HFF-Myc (cell line): ENCODE data around the gene AHR.

Source experiments
- DNase-seq: peaks from one replicate; pipeline ENCODE4 v3.0.0-alpha.2; 2011; ENCODE audit warnings: low read depth; ENCODE audit errors: extremely low read depth
- H3K4me3 ChIP-seq: replicated peaks from 2 replicates; pipeline ENCODE4 v1.5.1; 2011; ENCODE audit warnings: low read depth, mild to moderate bottlenecking, control low read depth, low read length
- TF ChIP-seq, protein P1 (sequence below): IDR thresholded peaks from 2 replicates; pipeline ENCODE4 v1.5.1; 2012; ENCODE audit warnings: mild to moderate bottlenecking, low read depth, low read length, control low read depth; ENCODE audit errors: missing control alignments

AHR gene

DNA sequence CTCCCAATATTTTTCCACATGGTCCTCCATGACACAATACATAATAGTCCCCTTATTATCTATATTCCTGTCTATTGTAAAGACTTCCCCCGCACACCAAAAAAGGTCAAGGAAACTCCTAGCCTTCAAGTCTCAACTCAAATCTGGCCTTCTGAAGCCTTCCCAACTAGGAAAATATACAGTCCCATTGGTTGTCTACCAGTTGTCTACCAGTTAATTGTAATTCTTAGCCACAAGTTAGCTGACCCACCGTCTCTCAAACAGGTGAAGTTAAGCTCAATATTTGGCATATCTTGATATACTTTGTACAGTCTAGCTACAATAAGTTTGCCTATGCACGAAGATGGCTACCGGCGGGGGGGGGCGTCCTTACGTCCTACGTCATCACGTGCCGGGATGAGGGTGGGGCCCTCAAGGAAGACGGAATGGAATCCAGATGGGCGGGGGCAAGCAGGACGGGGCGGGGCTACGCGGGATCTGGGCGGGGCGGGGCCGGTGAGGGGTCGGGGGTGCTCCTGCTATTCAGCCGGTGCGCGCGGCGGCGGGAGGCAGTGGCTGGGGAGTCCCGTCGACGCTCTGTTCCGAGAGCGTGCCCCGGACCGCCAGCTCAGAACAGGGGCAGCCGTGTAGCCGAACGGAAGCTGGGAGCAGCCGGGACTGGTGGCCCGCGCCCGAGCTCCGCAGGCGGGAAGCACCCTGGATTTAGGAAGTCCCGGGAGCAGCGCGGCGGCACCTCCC is at the start of gene AHR:
TSS of gene AHR (plus strand) at position 551 of the 738 bp plus-strand sequence. CDS start 613 bp downstream, outside the sequence.
- TF ChIP-seq, protein P1, sequence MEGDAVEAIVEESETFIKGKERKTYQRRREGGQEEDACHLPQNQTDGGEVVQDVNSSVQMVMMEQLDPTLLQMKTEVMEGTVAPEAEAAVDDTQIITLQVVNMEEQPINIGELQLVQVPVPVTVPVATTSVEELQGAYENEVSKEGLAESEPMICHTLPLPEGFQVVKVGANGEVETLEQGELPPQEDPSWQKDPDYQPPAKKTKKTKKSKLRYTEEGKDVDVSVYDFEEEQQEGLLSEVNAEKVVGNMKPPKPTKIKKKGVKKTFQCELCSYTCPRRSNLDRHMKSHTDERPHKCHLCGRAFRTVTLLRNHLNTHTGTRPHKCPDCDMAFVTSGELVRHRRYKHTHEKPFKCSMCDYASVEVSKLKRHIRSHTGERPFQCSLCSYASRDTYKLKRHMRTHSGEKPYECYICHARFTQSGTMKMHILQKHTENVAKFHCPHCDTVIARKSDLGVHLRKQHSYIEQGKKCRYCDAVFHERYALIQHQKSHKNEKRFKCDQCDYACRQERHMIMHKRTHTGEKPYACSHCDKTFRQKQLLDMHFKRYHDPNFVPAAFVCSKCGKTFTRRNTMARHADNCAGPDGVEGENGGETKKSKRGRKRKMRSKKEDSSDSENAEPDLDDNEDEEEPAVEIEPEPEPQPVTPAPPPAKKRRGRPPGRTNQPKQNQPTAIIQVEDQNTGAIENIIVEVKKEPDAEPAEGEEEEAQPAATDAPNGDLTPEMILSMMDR = no peak
- peak; percentile 71 for DNase-seq
- peak within 1 kb of the TSS; percentile 92 for H3K4me3 ChIP-seq

DNA sequence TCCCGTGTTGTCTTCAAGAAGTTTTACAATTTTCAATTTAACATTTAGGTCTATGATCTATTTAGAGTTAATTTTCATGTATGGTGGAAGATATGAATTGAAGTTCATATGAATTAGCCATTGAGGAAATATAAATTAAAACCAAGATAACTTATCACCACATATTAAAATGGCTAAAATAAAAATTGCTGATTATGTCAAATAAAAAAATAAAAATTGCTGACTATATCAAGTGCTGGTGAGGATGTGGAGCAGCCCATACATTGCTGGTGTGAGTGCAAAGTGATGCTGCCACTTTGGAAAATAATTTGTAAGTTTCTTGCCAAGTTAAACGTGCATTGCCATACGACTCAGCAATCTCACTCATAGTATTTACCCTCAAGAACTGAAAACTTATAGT is 44.6 kb upstream of the AHR start:
- TF ChIP-seq, protein P1 = no peak
- DNase-seq = no peak
- H3K4me3 ChIP-seq = no peak overlapping the region

DNA sequence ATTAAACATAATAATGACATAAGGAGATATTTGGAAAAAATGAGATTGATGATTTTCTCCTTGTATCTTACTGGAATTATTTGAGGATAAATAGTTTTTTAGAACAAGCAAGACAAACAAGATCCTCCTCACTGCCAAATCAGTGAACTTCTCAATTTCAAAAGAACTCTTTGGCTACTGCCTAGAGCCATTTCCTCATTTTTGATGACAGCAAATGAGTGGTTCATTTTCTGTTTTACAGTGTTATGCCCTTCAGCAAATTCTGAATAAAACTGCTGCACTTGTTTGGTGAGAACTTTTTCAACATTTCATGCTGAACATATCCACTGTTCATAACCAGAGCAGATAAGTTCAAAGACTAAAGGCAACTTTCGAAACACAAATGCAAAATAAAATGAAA is 42.5 kb upstream of the AHR start:
- TF ChIP-seq, protein P1 = no peak
- H3K4me3 ChIP-seq = no peak overlapping the region
- DNase-seq = no peak

DNA sequence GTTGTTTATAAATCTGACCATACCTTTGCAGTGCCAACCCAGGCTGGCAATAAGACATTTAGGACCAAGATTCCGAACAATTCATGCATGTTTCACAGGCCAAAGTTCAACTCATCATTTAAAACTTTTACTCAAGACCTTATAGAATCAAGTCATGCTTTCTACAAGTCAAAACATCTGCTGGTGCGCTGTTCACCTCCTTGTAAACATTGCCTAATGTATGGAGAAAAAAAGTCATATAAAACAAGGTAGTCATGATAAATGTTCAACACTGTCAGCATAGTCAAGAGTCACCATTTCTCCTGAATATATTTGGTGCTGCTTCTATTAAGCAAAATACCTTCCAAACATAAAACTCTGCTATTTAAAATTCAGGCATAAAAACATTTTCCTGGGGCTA is 42.1 kb upstream of the AHR start:
- H3K4me3 ChIP-seq = no peak overlapping the region
- TF ChIP-seq, protein P1 = no peak
- DNase-seq = no peak

DNA sequence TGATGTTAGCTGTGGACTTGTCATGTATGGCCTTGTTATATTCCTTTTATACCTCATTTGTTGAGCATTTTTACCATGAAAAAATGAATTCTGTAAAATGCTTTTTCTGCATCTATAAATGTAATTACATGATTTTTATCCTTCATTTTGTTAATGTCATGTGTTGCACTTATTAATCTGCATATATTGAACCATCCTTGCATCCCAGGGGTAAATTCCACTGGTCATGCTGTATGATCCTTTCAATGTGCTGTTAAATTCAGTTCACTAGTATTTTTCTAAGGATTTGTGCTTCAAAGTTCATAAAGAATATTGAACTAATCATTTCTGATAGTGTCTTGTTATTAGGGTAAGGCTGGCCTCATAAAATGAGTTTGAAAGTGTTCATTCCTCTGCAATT is 31.9 kb upstream of the AHR start:
- TF ChIP-seq, protein P1 = no peak
- DNase-seq = no peak
- H3K4me3 ChIP-seq = no peak overlapping the region

DNA sequence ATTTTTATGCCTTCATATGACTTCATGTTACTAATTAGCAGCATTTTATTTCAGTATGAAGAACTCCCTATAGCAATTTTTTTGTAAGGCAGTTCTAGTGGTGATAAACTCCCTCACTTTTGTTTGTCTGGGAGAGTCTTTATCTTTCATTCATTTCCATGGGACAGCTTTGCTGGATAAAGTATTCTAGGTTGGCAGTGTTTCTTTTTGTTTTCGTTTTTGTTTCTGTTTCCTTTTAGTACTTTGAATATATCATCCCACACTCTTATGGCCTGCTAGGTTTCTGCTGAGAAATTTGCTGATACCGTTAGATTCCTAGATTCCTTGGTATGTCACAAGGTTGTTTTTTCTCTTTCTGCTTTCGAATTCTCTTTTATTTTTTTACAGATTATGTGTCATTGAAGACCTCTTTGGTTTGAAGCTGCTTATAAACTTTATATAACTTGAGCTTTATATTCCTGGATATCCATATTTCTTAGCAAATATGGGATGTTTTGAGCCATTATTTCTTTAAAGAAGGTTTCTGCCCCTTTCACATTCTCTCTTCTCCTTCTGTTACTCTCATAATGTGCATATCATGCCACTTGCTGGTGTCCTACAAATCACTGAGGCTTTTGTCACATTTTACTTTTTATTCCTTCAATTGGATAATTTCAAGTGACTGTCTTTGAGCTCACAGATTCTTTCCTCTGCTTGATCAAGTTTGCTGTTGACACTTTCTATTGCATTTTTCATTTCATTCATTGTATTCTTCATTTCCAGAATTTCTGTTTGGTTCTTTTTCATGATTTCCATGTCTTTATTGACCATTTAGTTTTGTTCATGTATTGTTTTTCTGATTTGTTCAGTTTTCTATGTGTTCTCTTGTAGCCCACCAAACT is 28.9 kb upstream of the AHR start:
- H3K4me3 ChIP-seq = no peak overlapping the region
- TF ChIP-seq, protein P1 = no peak
- no peak for DNase-seq
